Breast epithelium (tissue), 3 donors: ENCODE results near the gene PNPLA7.
A peak's percentile ranks its signal among the peaks of the same experiment; 100 is the strongest.

Experiments used
- POLR2A ChIP-seq: fragments of 450-650 bp; IDR thresholded peaks from one replicate; pipeline ENCODE4 v1.6.1; 2016; ENCODE audit warnings: antibody characterized with exemption, mild to moderate bottlenecking, moderate library complexity
- TF ChIP-seq, protein P1 (sequence below), 3 donors: fragments of 450-650 bp; IDR thresholded peaks; one replicate each; pipeline ENCODE4 v1.5.1; 2016 to 2017; ENCODE audit warnings: antibody characterized with exemption in 3 of 3, mild to moderate bottlenecking in 3 of 3, moderate library complexity in 3 of 3

DNA sequence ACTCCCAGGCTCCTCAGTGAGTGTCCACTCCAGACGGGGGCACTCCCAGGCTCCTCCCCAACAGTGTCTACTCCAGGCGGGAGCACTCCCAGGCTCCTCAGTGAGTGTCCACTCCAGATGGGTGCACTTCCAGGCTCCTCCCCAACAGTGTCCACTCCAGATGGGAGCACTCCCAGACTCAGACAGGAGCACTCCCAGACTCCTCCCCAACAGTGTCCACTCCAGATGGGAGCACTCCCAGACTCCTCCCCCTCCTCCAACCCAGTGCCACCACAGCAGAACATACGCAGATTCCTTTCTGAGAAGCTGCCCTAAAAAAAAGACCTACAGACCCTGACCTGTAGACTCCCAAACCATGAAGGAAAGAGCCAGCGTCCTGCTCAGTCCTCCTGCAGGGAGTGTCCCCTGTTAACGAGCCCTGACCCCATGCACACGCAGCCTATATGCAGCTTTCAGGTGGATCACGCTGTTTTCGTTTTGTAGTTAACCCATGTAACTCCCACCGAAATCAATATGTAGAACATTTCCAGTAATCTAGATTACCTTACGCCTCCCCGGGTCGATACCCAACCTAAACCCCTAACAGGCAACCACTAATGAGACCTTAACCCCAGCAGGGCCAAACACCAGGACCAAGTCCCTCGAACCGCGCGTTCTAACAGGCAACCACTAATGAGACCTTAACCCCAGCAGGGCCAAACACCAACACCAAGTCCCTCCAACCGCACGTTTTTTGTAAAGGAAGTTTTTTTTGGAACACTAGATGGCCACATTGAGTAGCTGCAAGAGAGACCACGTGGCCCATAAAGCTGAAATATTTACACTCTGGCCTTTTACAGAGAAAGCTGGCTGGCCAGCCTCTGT is 15.7 kb downstream of the PNPLA7 start:
- TF ChIP-seq, protein P1, sequence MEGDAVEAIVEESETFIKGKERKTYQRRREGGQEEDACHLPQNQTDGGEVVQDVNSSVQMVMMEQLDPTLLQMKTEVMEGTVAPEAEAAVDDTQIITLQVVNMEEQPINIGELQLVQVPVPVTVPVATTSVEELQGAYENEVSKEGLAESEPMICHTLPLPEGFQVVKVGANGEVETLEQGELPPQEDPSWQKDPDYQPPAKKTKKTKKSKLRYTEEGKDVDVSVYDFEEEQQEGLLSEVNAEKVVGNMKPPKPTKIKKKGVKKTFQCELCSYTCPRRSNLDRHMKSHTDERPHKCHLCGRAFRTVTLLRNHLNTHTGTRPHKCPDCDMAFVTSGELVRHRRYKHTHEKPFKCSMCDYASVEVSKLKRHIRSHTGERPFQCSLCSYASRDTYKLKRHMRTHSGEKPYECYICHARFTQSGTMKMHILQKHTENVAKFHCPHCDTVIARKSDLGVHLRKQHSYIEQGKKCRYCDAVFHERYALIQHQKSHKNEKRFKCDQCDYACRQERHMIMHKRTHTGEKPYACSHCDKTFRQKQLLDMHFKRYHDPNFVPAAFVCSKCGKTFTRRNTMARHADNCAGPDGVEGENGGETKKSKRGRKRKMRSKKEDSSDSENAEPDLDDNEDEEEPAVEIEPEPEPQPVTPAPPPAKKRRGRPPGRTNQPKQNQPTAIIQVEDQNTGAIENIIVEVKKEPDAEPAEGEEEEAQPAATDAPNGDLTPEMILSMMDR (IDR thresholded peaks at IDR 0.05), result peak in 2 of 3 donors; percentile 39 to 43
- no peak for TF ChIP-seq POLR2A
